WTC11 (cell line): ENCODE results near the gene C1orf174. TPM values are rescaled to one million over a fixed set of nuclear protein-coding genes. Genes with fewer than 3 reads are reported as not detected.

Experiments used
- ATAC-seq: fragments of 200-7000 bp; cut with Tn5 transposase; 2 replicates; pipeline ENCODE4 v1.10.0; 2021; ENCODE audit warnings: mild to moderate bottlenecking, moderate library complexity
- CTCF ChIA-PET: fragments of 300-600 bp; sonication (Branson Sonifier 250); formaldehyde crosslinking; loops from one replicate; lab custom pipeline; 2021; ENCODE audit warnings: antibody characterized with exemption; lab: Charles Lee
- POLR2A ChIA-PET: fragments of 350-600 bp; sonication (Branson Sonifier 250); formaldehyde crosslinking; loops from one replicate; lab custom pipeline; 2021; ENCODE audit warnings: antibody characterized with exemption; lab: Charles Lee
- DNase-seq: peaks from one replicate; pipeline ENCODE4 v3.0.0; 2021; ENCODE audit warnings: low spot score
- H3K27ac Mint-ChIP-seq: 2 replicates; pipeline ENCODE4 v1.8.0; 2021; ENCODE audit warnings: mixed read lengths
- H3K27me3 Mint-ChIP-seq: 2 replicates; pipeline ENCODE4 v1.8.0; 2021; ENCODE audit warnings: low read depth, mild to moderate bottlenecking, moderate library complexity, mixed read lengths
- H3K36me3 Mint-ChIP-seq: 2 replicates; pipeline ENCODE4 v1.8.0; 2021; ENCODE audit warnings: mixed read lengths
- H3K4me1 Mint-ChIP-seq: 2 replicates; pipeline ENCODE4 v1.8.0; 2022; ENCODE audit warnings: mixed read lengths
- H3K4me3 Mint-ChIP-seq: 2 replicates; pipeline ENCODE4 v1.8.0; 2021; ENCODE audit warnings: mild to moderate bottlenecking, moderate library complexity, mixed read lengths
- H3K9me3 Mint-ChIP-seq: 2 replicates; pipeline ENCODE4 v1.8.0; 2021; ENCODE audit warnings: mixed read lengths
- ATF6 ChIP-seq: sonication (generic); formaldehyde crosslinking; IDR thresholded peaks from 2 replicates; pipeline ENCODE4 v1.8.1; 2023; ENCODE audit warnings: mild to moderate bottlenecking, missing genetic modification reagents
- CTCF ChIP-seq: fragments of 200-600 bp; IDR thresholded peaks from 2 replicates; pipeline ENCODE4 v1.8.0; 2022; ENCODE audit warnings: antibody characterized with exemption
- E2F4 ChIP-seq: sonication (generic); formaldehyde crosslinking; IDR thresholded peaks from 2 replicates; pipeline ENCODE4 v1.8.1; 2022; ENCODE audit warnings: low read depth, mild to moderate bottlenecking, moderate library complexity, missing genetic modification reagents, borderline replicate concordance
- ELF4 ChIP-seq: sonication (generic); formaldehyde crosslinking; IDR thresholded peaks from 2 replicates; pipeline ENCODE4 v1.8.1; 2022; ENCODE audit warnings: low read depth, mild to moderate bottlenecking, moderate library complexity, missing genetic modification reagents
- FOXJ3 ChIP-seq: sonication (generic); formaldehyde crosslinking; IDR thresholded peaks from 2 replicates; pipeline ENCODE4 v1.9.0; 2021; ENCODE audit warnings: missing genetic modification reagents, mild to moderate bottlenecking, borderline replicate concordance
- JAZF1 ChIP-seq: fragments of 250-450 bp; sonication (Bioruptor Pico); IDR thresholded peaks from 2 replicates; pipeline ENCODE4 v1.9.0; 2021; ENCODE audit warnings: moderate library complexity, mild to moderate bottlenecking, inconsistent platforms
- MAX ChIP-seq: sonication (generic); formaldehyde crosslinking; IDR thresholded peaks from 2 replicates; pipeline ENCODE4 v1.8.0; 2022; ENCODE audit warnings: mild to moderate bottlenecking, missing genetic modification reagents
- NFATC4 ChIP-seq: fragments of 250-450 bp; sonication (Bioruptor Pico); IDR thresholded peaks from 2 replicates; pipeline ENCODE4 v1.9.0; 2021; ENCODE audit warnings: mild to moderate bottlenecking
- NFYB ChIP-seq: sonication (generic); formaldehyde crosslinking; conservative IDR thresholded peaks from 2 replicates; pipeline ENCODE4 v1.8.0; 2022; ENCODE audit warnings: low read depth, missing genetic modification reagents
- PRDM15 ChIP-seq: sonication (generic); formaldehyde crosslinking; IDR thresholded peaks from 2 replicates; pipeline ENCODE4 v1.8.0; 2022; ENCODE audit warnings: missing genetic modification reagents
- RORB ChIP-seq: fragments of 250-450 bp; sonication (Bioruptor Pico); IDR thresholded peaks from 2 replicates; pipeline ENCODE4 v1.9.0; 2021; ENCODE audit warnings: mild to moderate bottlenecking
- SOX15 ChIP-seq: fragments of 250-450 bp; sonication (Bioruptor Pico); IDR thresholded peaks from 2 replicates; pipeline ENCODE4 v1.9.0; 2021; ENCODE audit warnings: mild to moderate bottlenecking
- SP1 ChIP-seq: sonication (generic); formaldehyde crosslinking; conservative IDR thresholded peaks from 2 replicates; pipeline ENCODE4 v1.8.1; 2022; ENCODE audit warnings: missing genetic modification reagents
- ZNF138 ChIP-seq: sonication (generic); formaldehyde crosslinking; conservative IDR thresholded peaks from 2 replicates; pipeline ENCODE4 v1.8.1; 2022; ENCODE audit warnings: mild to moderate bottlenecking, moderate library complexity, missing genetic modification reagents
- ZNF232 ChIP-seq: sonication (generic); formaldehyde crosslinking; IDR thresholded peaks from 2 replicates; pipeline ENCODE4 v1.8.0; 2022; ENCODE audit warnings: mild to moderate bottlenecking, missing genetic modification reagents
- ZNF263 ChIP-seq: sonication (generic); formaldehyde crosslinking; IDR thresholded peaks from 2 replicates; pipeline ENCODE4 v1.8.1; 2022; ENCODE audit warnings: low read depth, mild to moderate bottlenecking, moderate library complexity, missing genetic modification reagents
- ZNF281 ChIP-seq: sonication (generic); formaldehyde crosslinking; IDR thresholded peaks from 2 replicates; pipeline ENCODE4 v1.8.0; 2023; ENCODE audit warnings: mild to moderate bottlenecking, missing genetic modification reagents
- ZNF396 ChIP-seq: fragments of 250-450 bp; sonication (Bioruptor Pico); IDR thresholded peaks from 2 replicates; pipeline ENCODE4 v1.8.0; 2021; ENCODE audit warnings: mild to moderate bottlenecking, moderate library complexity, borderline replicate concordance
- total RNA-seq: library from RNA; stranded (reverse); gene quantifications from 3 replicates; pipeline ENCODE4 v1.2.3, GENCODE V29; 2021

C1orf174 gene
- total RNA-seq, 1 experiment from 2014 or later, result 24.2 TPM

GRCh38 chr1:3924825-3925220 lies 24.8 kb upstream of the C1orf174 start:
- Mint-ChIP-seq H3K9me3 (peaks cover 76% of the 10 kb centered on the region), H3K4me3 (no peak overlapping the region), H3K27ac (no peak overlapping the region), H3K4me1 (no peaks in the 10 kb centered on the region), H3K27me3 (peaks cover 21% of the 10 kb centered on the region), H3K36me3 (peaks cover 69% of the 10 kb centered on the region)
- no peak for TF ChIP-seq NFYB (CRISPR knock-in tag)
- no peak for TF ChIP-seq ELF4 (CRISPR knock-in tag)
- no peak for TF ChIP-seq SP1
- no peak for TF ChIP-seq FOXJ3
- TF ChIP-seq ZNF138 (CRISPR knock-in tag), result no peak
- no peak for TF ChIP-seq SOX15 (CRISPR knock-in tag)
- no peak for TF ChIP-seq ZNF263 (CRISPR knock-in tag)
- TF ChIP-seq MAX, result no peak
- no peak for TF ChIP-seq NFATC4 (CRISPR knock-in tag)
- TF ChIP-seq RORB (CRISPR knock-in tag), result no peak
- no peak for TF ChIP-seq JAZF1 (CRISPR knock-in tag)
- no peak for TF ChIP-seq ATF6 (CRISPR knock-in tag)
- TF ChIP-seq CTCF, result no peak
- no peak for TF ChIP-seq ZNF232
- TF ChIP-seq ZNF396 (CRISPR knock-in tag), result no peak
- TF ChIP-seq PRDM15, result no peak
- no peak for ATAC-seq
- POLR2A ChIA-PET, result no interaction called here
- no peak for DNase-seq
- CTCF ChIA-PET, result no interaction called here

GRCh38 chr1:3924186-3924824 lies 24.2 kb upstream of the C1orf174 start:
- ChIA-PET CTCF (no interaction called here), POLR2A (no interaction called here)
- TF ChIP-seq ZNF281 (CRISPR knock-in tag) (no peak), E2F4 (CRISPR knock-in tag) (no peak)
- no peak for ATAC-seq
- H3K27me3 Mint-ChIP-seq, result peaks cover 19% of the 10 kb centered on the region
- no peak overlapping the region for H3K27ac Mint-ChIP-seq
- H3K9me3 Mint-ChIP-seq, result peaks cover 71% of the 10 kb centered on the region
- H3K4me1 Mint-ChIP-seq, result no peaks in the 10 kb centered on the region
- no peak for DNase-seq
- no peak overlapping the region for H3K4me3 Mint-ChIP-seq
- peaks cover 64% of the 10 kb centered on the region for H3K36me3 Mint-ChIP-seq
